HG02588 (cell line): Measurements from ENCODE around the gene IQSEC1.

Experiments used
- ATAC-seq: cut with Tn5 transposase; IDR thresholded peaks from one replicate; pipeline ENCODE4 v1.9.1; 2021; ENCODE audit warnings: mild to moderate bottlenecking, moderate library complexity; ENCODE audit not compliant: unreplicated experiment

Gene IQSEC1

GRCh38 chr3:13034109-13034800 is 39.0 kb downstream of the IQSEC1 start:
- no peak for ATAC-seq

GRCh38 chr3:13032206-13032605 is 41.0 kb downstream of the IQSEC1 start:
- no peak for ATAC-seq

GRCh38 chr3:13031621-13032020 is 41.6 kb downstream of the IQSEC1 start:
- no peak for ATAC-seq

GRCh38 chr3:13030684-13031083 is 42.5 kb downstream of the IQSEC1 start:
- ATAC-seq: no peak

GRCh38 chr3:13028010-13028821 is 45.0 kb downstream of the IQSEC1 start:
- no peak for ATAC-seq

GRCh38 chr3:13027154-13027553 is 46.1 kb downstream of the IQSEC1 start:
- no peak for ATAC-seq

GRCh38 chr3:13026534-13026933 is 46.7 kb downstream of the IQSEC1 start:
- ATAC-seq: no peak

GRCh38 chr3:13025778-13026518 is 47.3 kb downstream of the IQSEC1 start:
- no peak for ATAC-seq

GRCh38 chr3:13025090-13025489 is 48.1 kb downstream of the IQSEC1 start:
- ATAC-seq: no peak

GRCh38 chr3:13024765-13025065 is 48.5 kb downstream of the IQSEC1 start:
- no peak for ATAC-seq

- ATAC-seq: no peak
These were observed 49.1 kb downstream of the IQSEC1 start for GRCh38 chr3:13023971-13024764.

- ATAC-seq: no peak
These were observed 49.8 kb downstream of the IQSEC1 start for GRCh38 chr3:13023235-13023970.

GRCh38 chr3:13022348-13023234 is 50.6 kb downstream of the IQSEC1 start:
- ATAC-seq: peak; percentile 37

- ATAC-seq: no peak
These were observed 51.8 kb downstream of the IQSEC1 start for GRCh38 chr3:13021141-13022114.

GRCh38 chr3:13020159-13020750 is 53.0 kb downstream of the IQSEC1 start:
- no peak for ATAC-seq

GRCh38 chr3:13019243-13020095 is 53.8 kb downstream of the IQSEC1 start:
- ATAC-seq: no peak
